Naive B cell (primary cell): ENCODE data around the gene PRIMPOL. TPM values are rescaled to one million over a fixed set of nuclear protein-coding genes. Genes with fewer than 3 reads are reported as not detected.
"Not testable (repeated sequence)": the region's sequence is repeated elsewhere in the genome, so short reads cannot be mapped to it uniquely, and the experiment has no call there.

Experiments used
- ATAC-seq, 2 donors: fragments of 150-1000 bp; cut with Tn5 transposase; 2 replicates each; pipeline ENCODE4 v1.10.0; 2021; ENCODE audit warnings: low read depth in 2 of 2, mild to moderate bottlenecking in 2 of 2, moderate library complexity in 2 of 2
- DNase-seq: peaks from one replicate; pipeline ENCODE4 v3.0.0; 2022
- H3K27ac Mint-ChIP-seq, 6 donors: one replicate each; pipeline ENCODE4 v1.8.0; 2020 to 2022; ENCODE audit warnings: mild to moderate bottlenecking in 6 of 6, mixed read lengths in 6 of 6, moderate library complexity in 5 of 6, inconsistent platforms in 2 of 6
- H3K27me3 Mint-ChIP-seq, 3 donors: one replicate each; pipeline ENCODE4 v1.8.0; 2021 to 2022; ENCODE audit warnings: mixed read lengths in 3 of 3, mild to moderate bottlenecking in 1 of 3
- H3K36me3 Mint-ChIP-seq, 2 donors: one replicate each; pipeline ENCODE4 v1.8.0; 2020 to 2022; ENCODE audit warnings: mixed read lengths in 2 of 2, inconsistent platforms in 1 of 2, mild to moderate bottlenecking in 1 of 2
- H3K4me1 Mint-ChIP-seq, 3 donors: one replicate each; pipeline ENCODE4 v1.8.0; 2020 to 2022; ENCODE audit warnings: mixed read lengths in 3 of 3, inconsistent platforms in 1 of 3, mild to moderate bottlenecking in 1 of 3, moderate library complexity in 1 of 3
- H3K4me3 Mint-ChIP-seq, 8 donors: one replicate each; pipeline ENCODE4 v1.8.0; 2020 to 2022; ENCODE audit warnings: mild to moderate bottlenecking in 8 of 8, mixed read lengths in 8 of 8, moderate library complexity in 8 of 8, inconsistent platforms in 2 of 8
- H3K9me3 Mint-ChIP-seq, 7 donors: one replicate each; pipeline ENCODE4 v1.8.0; 2020 to 2022; ENCODE audit warnings: mixed read lengths in 7 of 7, mild to moderate bottlenecking in 5 of 7, inconsistent platforms in 2 of 7, moderate library complexity in 1 of 7
- polyA plus RNA-seq, 6 donors: library from polyadenylated mRNA; unstranded; fragments of 300-500 nt; fragmentation: Illumina TruSeq; gene quantifications; one replicate each; pipeline ENCODE4 v1.2.3, GENCODE V29; 2021; ENCODE audit warnings: low read depth in 6 of 6

PRIMPOL gene
- polyA plus RNA-seq, 6 donors from 2014 or later, result 12.4 to 23.9 (median 17.6) TPM

DNA sequence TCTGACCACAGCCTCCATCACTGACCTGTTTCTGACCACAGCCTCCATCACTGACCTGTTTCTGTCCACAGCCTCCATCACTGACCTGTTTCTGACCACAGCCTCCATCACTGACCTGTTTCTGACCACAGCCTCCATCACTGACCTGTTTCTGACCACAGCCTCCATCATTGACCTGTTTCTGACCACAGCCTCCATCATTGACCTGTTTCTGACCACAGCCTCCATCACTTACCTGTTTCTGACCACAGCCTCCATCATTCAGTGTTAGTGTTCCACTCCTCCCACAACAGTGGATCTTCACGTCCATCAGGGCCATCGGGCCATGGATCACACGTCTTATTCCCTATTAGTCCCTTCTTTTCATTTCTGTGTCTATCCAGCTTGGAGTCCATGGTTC lies 25.0 kb upstream of the PRIMPOL start:
- H3K27ac Mint-ChIP-seq, result peak overlapping the region in 1 of 6 donors; percentile 40
- ATAC-seq, H3K4me3 Mint-ChIP-seq: not testable (repeated sequence)

GRCh38 chr4:184624972-184625554 lies 24.5 kb upstream of the PRIMPOL start:
- H3K27ac Mint-ChIP-seq, result peak overlapping the region in 3 of 6 donors; percentile 12 to 94 (median 40)
- no peaks in the 10 kb centered on the region for H3K27me3 Mint-ChIP-seq
- ATAC-seq, result no peak
- no peaks in the 10 kb centered on the region for H3K9me3 Mint-ChIP-seq
- peaks cover 2 to 7% (median 6%) of the 10 kb centered on the region in 3 donors for H3K4me1 Mint-ChIP-seq
- peaks cover 26 to 42% of the 10 kb centered on the region in 2 donors for H3K36me3 Mint-ChIP-seq
- DNase-seq, result no peak
- H3K4me3 Mint-ChIP-seq, result peak overlapping the region in 1 of 8 donors; percentile 31

More for the DNA sequence above, 25.0 kb upstream of the PRIMPOL start:
- not testable (repeated sequence) for H3K27me3 Mint-ChIP-seq, H3K4me1 Mint-ChIP-seq, H3K9me3 Mint-ChIP-seq, DNase-seq
- peaks cover 23 to 38% of the 10 kb centered on the region in 2 donors for H3K36me3 Mint-ChIP-seq

DNA sequence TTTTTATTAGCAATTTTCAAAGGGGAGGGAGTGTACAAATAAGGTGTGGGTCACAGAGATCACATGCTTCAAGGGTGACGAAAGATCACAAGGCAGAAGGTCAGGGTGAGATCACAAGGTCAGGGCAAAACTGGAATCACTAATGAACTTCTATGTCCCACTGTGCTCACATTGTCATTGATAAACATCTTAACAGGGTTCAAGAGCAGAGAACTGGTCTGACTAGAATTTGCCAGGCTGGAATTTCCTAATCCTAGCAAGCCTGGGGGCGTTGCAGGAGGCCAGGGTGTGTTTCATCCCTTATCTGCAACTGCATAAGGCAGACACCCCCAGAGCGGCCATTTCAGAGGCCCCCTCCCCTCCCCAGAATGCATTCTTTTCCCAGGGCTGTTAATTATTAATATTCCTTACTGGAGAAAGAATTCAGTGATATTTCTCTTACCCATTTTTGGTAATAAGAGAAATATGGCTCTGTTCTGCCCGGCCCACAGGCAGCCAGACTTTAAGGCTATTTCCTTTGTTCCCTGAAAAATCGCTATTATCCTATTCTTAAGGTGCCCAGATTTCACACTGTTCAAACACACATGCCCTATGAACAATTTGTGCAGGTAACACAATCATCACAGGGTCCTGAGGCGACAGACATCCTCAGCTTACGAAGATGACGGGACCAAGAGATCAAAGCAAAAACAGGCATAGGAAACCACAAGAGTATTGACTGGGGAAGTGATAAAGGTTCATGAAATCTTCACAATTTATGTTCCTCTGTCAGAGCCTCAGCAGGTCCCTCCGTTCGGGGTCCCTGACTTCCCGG lies 23.5 kb upstream of the PRIMPOL start:
- H3K27me3 Mint-ChIP-seq, ATAC-seq, H3K9me3 Mint-ChIP-seq, DNase-seq, H3K4me3 Mint-ChIP-seq, H3K4me1 Mint-ChIP-seq: not testable (repeated sequence)
- peaks cover 30 to 45% of the 10 kb centered on the region in 2 donors for H3K36me3 Mint-ChIP-seq
- H3K27ac Mint-ChIP-seq, result peak overlapping the region in 4 of 6 donors; percentile 27 to 94 (median 47)

- peaks cover 0 to 2% (median 0%) of the 10 kb centered on the region in 3 donors for H3K4me1 Mint-ChIP-seq
- peaks cover 30 to 49% of the 10 kb centered on the region in 2 donors for H3K36me3 Mint-ChIP-seq
- H3K9me3 Mint-ChIP-seq, result no peaks in the 10 kb centered on the region
- H3K27me3 Mint-ChIP-seq, result no peaks in the 10 kb centered on the region
- H3K27ac Mint-ChIP-seq, result no peak overlapping the region
- no peak overlapping the region for H3K4me3 Mint-ChIP-seq
- DNase-seq (no peak), ATAC-seq (no peak)
These were observed 21.4 kb upstream of the PRIMPOL start for GRCh38 chr4:184628103-184628502.

DNA sequence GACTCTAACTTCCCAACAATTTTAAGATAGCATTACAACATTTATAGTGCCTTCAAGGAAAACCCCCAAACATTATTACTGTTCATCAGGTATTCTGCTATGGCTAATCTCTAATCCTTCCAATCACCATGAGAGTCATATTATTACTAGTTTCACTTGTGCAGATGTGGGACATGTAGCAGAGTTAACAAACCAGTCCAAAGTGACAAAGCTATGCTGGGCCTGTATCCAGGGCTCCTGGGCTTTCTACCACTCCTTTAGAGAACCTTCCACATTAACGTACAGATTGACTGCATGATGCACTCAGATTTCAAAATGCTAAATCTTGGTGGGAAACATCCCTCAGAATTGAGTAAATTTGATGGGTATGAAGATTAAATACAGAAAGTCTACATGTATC lies 16.7 kb upstream of the PRIMPOL start:
- peaks cover 17 to 32% of the 10 kb centered on the region in 2 donors for H3K36me3 Mint-ChIP-seq
- H3K27me3 Mint-ChIP-seq, result no peaks in the 10 kb centered on the region
- ATAC-seq, result no peak
- no peak overlapping the region for H3K4me3 Mint-ChIP-seq
- H3K4me1 Mint-ChIP-seq, result peaks cover 0 to 5% (median 0%) of the 10 kb centered on the region in 3 donors
- H3K9me3 Mint-ChIP-seq, result no peaks in the 10 kb centered on the region
- no peak for DNase-seq
- no peak overlapping the region for H3K27ac Mint-ChIP-seq

GRCh38 chr4:184635381-184635780 lies 14.2 kb upstream of the PRIMPOL start:
- Mint-ChIP-seq H3K4me3 (no peak overlapping the region), H3K4me1 (peaks cover 9 to 15% (median 12%) of the 10 kb centered on the region in 3 donors), H3K27me3 (no peaks in the 10 kb centered on the region), H3K36me3 (peaks cover 11 to 21% of the 10 kb centered on the region in 2 donors), H3K27ac (no peak overlapping the region), H3K9me3 (no peaks in the 10 kb centered on the region)
- no peak for ATAC-seq
- no peak for DNase-seq

DNA sequence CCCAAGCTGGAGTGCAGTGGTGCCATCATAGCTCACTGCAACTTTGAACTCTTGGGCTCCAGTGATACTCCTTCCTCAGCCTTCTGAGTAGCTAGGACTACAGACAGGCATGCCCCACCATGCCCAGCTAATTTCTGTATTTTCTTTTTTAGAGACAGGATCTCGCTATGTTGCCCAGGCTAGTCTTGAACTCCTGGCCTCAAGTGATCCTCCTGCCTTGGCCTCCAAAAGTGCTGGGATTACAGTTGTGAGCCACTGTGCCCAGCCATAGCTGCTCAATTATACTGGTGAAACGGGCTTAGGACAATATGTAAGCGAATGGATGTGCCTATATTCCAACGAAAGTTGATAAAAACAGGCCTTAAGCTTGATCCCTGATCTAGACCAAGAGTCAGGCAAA lies 13.4 kb upstream of the PRIMPOL start:
- Mint-ChIP-seq H3K9me3 (no peaks in the 10 kb centered on the region), H3K36me3 (peaks cover 9 to 21% of the 10 kb centered on the region in 2 donors), H3K4me3 (peak overlapping the region in 1 of 8 donors; percentile 10), H3K27ac (peak overlapping the region in 2 of 6 donors; percentile 11 to 44), H3K27me3 (no peaks in the 10 kb centered on the region), H3K4me1 (peaks cover 15 to 20% (median 19%) of the 10 kb centered on the region in 3 donors)
- ATAC-seq (no peak), DNase-seq (no peak)

DNA sequence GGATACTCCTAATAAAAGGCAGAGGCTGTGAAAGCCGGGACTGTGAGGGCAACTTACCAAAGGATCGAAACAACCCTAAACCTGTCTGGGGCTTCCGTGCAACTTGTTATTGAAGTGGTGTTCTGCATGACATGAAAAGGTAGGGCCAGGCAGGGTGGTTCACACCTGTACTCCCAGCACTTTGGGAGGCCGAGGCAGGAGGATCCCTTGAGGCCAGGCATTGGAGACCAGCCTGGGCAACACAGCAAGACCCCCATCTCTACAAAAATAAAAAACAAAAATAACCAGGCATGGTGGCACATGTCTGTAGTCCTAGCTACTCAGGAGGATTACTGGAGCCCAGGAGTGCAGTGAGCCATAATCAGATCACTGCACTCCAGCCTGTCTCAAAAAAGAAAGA lies 12.6 kb upstream of the PRIMPOL start:
- DNase-seq (no peak), ATAC-seq (no peak)
- Mint-ChIP-seq H3K36me3 (peaks cover 9 to 20% of the 10 kb centered on the region in 2 donors), H3K27me3 (no peaks in the 10 kb centered on the region), H3K4me3 (peak overlapping the region in 1 of 8 donors; percentile 31), H3K9me3 (no peaks in the 10 kb centered on the region), H3K4me1 (peaks cover 19 to 25% (median 21%) of the 10 kb centered on the region in 3 donors), H3K27ac (no peak overlapping the region)

GRCh38 chr4:184641022-184641421 lies 8.5 kb upstream of the PRIMPOL start:
- no peak overlapping the region for H3K27ac Mint-ChIP-seq
- no peak for ATAC-seq
- no peak for DNase-seq
- H3K4me3 Mint-ChIP-seq, result no peak overlapping the region
- no peaks in the 10 kb centered on the region for H3K27me3 Mint-ChIP-seq
- no peaks in the 10 kb centered on the region for H3K9me3 Mint-ChIP-seq
- peaks cover 29 to 35% (median 33%) of the 10 kb centered on the region in 3 donors for H3K4me1 Mint-ChIP-seq
- peaks cover 0 to 14% of the 10 kb centered on the region in 2 donors for H3K36me3 Mint-ChIP-seq

DNA sequence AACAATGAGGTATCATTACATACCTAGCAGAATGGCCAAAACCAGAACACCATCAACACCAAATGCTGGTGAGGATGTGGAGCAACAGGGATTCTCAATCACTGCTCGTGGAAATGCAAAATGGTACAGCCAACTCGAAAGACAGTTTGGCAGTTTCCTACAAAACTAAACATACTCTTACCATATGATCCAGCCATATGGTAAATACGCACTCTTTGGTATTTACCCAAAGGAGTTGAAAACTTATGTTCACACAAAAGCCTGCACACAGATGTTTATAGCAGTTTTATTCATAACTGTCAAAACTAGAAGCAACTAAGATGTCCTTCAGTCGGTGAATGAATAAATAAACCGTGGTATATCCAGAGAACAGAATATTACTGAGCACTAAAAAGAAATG lies 8.1 kb upstream of the PRIMPOL start:
- DNase-seq (no peak), ATAC-seq (no peak)
- H3K36me3 Mint-ChIP-seq, result peaks cover 0 to 11% of the 10 kb centered on the region in 2 donors
- H3K27me3 Mint-ChIP-seq, result no peaks in the 10 kb centered on the region
- no peaks in the 10 kb centered on the region for H3K9me3 Mint-ChIP-seq
- no peak overlapping the region for H3K4me3 Mint-ChIP-seq
- H3K27ac Mint-ChIP-seq, result peak overlapping the region in 1 of 6 donors; percentile 25
- H3K4me1 Mint-ChIP-seq, result peaks cover 34 to 40% (median 38%) of the 10 kb centered on the region in 3 donors

- Mint-ChIP-seq H3K27me3 (no peaks in the 10 kb centered on the region), H3K9me3 (no peaks in the 10 kb centered on the region), H3K4me3 (no peak overlapping the region), H3K4me1 (peaks cover 51 to 59% (median 58%) of the 10 kb centered on the region in 3 donors), H3K27ac (no peak overlapping the region), H3K36me3 (peaks cover 0 to 3% of the 10 kb centered on the region in 2 donors)
- no peak for DNase-seq
- no peak for ATAC-seq
These were observed 5.8 kb upstream of the PRIMPOL start for GRCh38 chr4:184643731-184644130.

DNA sequence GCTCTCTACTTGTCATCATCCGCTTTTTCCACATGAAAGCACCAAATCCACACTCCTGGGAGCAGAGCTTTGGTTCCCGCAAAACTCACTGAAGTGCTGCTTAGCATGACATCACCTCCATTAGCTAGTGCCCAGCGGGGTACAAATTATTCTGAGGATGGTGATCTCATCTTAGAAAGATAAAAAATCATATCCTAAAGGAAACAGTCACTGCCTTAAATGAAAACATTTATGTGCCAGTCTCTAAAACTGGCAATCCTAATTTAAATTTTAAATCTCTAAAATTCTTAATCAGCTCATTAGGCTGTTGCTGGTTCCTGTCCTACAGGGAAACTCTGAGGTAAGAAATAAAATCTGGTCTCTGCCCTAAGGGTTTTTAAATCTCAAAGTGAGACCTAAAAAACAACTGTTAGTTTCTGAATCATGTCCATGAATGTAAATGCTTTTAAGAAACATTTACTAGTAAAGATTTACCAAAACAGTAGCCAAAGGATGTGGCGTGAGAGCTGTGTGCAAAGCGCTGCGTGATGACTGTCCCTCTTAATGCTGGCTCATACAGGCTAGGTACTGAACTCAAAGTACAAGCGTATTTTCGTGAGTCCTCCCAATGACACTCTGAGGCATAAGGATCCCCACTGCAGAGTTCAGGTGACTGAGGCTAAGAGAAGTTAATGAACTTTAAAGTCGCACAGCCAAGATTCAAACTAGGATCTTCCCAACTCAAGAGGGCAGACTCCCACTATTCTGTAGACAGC lies 4.8 kb upstream of the PRIMPOL start:
- DNase-seq, result no peak
- H3K4me3 Mint-ChIP-seq, result peak overlapping the region in 1 of 8 donors; percentile 14
- no peaks in the 10 kb centered on the region for H3K9me3 Mint-ChIP-seq
- ATAC-seq, result no peak
- H3K27ac Mint-ChIP-seq, result peak overlapping the region in 2 of 6 donors; percentile 47 to 54
- H3K4me1 Mint-ChIP-seq, result peaks cover 47 to 58% (median 53%) of the 10 kb centered on the region in 3 donors
- no peaks in the 10 kb centered on the region for H3K27me3 Mint-ChIP-seq
- peaks cover 0 to 3% of the 10 kb centered on the region in 2 donors for H3K36me3 Mint-ChIP-seq

GRCh38 chr4:184645904-184646610 lies 3.5 kb upstream of the PRIMPOL start:
- Mint-ChIP-seq H3K36me3 (peaks cover 0 to 3% of the 10 kb centered on the region in 2 donors), H3K27me3 (no peaks in the 10 kb centered on the region), H3K27ac (peak overlapping the region in 1 of 6 donors; percentile 47), H3K9me3 (no peaks in the 10 kb centered on the region), H3K4me3 (peak overlapping the region in 1 of 8 donors; percentile 91), H3K4me1 (peaks cover 46 to 57% (median 51%) of the 10 kb centered on the region in 3 donors)
- ATAC-seq, result no peak
- DNase-seq, result no peak
